PFSK-1 (cell line): ENCODE data around the gene DKK3.

Experiments
- FOXP2 ChIP-seq: optimal IDR thresholded peaks from 2 replicates; pipeline ENCODE3; 2011; ENCODE audit warnings: borderline replicate concordance, control low read depth, inconsistent platforms; ENCODE audit not compliant: insufficient read depth; ENCODE audit errors: extremely low read length, extremely low read depth
- POLR2AphosphoS5 ChIP-seq: IDR thresholded peaks from 2 replicates; pipeline ENCODE4 v1.6.1; 2012; ENCODE audit warnings: low read depth, mild to moderate bottlenecking, control low read depth, low read length, moderate library complexity
- REST ChIP-seq, 2 experiments: IDR thresholded peaks; 2 replicates each; pipeline versions ENCODE4 v1.6.1 to v1.8.0; 2011 to 2012; ENCODE audit warnings: low read depth in 2 of 2, low read length in 2 of 2, control low read depth in 1 of 2, inconsistent platforms in 1 of 2, mild to moderate bottlenecking in 1 of 2, moderate library complexity in 1 of 2; ENCODE audit not compliant: insufficient read depth in 1 of 2
- SIN3A ChIP-seq: IDR thresholded peaks from 2 replicates; pipeline ENCODE4 v1.6.1; 2012; ENCODE audit warnings: mild to moderate bottlenecking, low read length, moderate library complexity, borderline replicate concordance; ENCODE audit not compliant: insufficient read depth
- TAF1 ChIP-seq: IDR thresholded peaks from 2 replicates; pipeline ENCODE4 v1.6.1; 2012; ENCODE audit warnings: low read length, control low read depth, borderline replicate concordance; ENCODE audit not compliant: insufficient read depth

DNA sequence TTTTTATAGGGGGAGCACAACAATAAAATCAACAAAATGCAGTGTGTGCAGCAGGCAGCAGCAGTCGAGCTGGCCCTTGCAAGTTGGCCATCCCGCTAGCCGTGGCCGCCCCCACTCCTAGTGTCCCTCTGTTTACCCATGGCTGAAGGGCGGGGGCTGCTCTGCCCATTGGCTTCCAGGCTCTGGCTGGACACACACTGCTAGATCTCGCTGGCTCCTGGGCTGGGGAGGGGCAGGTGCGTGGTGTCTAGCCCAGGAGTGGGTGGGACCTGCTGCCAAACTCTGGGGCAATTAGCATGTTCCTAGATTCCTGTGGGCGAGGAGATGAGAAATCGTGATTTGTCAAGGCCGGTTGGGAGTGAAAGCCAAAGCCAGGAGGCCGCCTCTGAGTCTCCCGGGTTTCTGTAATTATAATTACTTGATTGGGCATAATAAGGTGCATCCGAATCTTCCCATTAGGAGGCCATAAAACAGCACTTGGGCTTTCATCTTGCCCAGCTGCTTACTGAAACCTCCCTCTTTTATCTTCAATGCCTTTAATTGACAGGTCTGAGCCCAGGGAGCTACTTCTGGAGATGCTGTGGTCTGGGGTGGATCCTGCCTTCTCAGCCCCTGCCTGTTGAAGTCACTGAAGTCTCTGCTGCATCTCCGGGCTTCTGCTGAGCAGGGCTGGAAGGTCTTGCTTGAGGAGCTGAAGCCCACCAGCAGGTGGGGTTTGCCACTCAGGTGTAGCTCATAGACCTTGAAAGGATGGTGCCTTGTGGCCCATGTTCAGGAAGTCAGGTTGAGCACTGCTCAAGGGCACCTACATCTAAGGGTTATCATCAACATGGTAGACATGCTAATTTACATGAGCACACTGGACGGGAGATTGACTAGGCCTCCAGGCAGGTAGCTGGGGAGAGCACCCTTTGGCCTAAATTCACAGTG, 44.5 kb upstream of the DKK3 start:
- TF ChIP-seq POLR2AphosphoS5 (no peak), TAF1 (no peak), REST (IDR thresholded peaks at IDR 0.05; ENCODE audit: insufficient read depth in 1 of 2, low read depth in 2 of 2, low read length in 2 of 2) (no peak), SIN3A (no peak), FOXP2 (no peak)
